Tibial nerve (tissue), 4 donors: ENCODE results near the gene OR10H1. TPM values are rescaled to one million over a fixed set of nuclear protein-coding genes. Genes with fewer than 3 reads are reported as not detected.

ENCODE experiments used
- DNase-seq, 2 donors: peaks; one replicate each; pipeline ENCODE4 v3.0.0-alpha.2; 2019; ENCODE audit warnings: low spot score in 2 of 2
- H3K27ac ChIP-seq, 4 donors: fragments of 200-600 bp; sonication (generic) in 3 of 4; one replicate each; pipeline ENCODE4 v1.5.1; 2017 to 2019; ENCODE audit warnings: mild to moderate bottlenecking in 1 of 4
- H3K27me3 ChIP-seq, 2 donors: fragments of 200-600 bp; sonication (generic) in 1 of 2; one replicate each; pipeline versions ENCODE4 v1.5.1 to v1.6.0; 2017 to 2019
- H3K36me3 ChIP-seq, 3 donors: fragments of 200-600 bp; sonication (generic); one replicate each; pipeline ENCODE4 v1.5.1; 2018 to 2019
- H3K4me1 ChIP-seq, 4 donors: fragments of 200-600 bp; sonication (generic) in 3 of 4; one replicate each; pipeline ENCODE4 v1.5.1; 2017 to 2019
- H3K4me3 ChIP-seq, 4 donors: fragments of 200-600 bp; sonication (generic) in 3 of 4; one replicate each; pipeline ENCODE4 v1.5.1; 2017 to 2019; ENCODE audit warnings: mild to moderate bottlenecking in 1 of 4, moderate library complexity in 1 of 4
- H3K9me3 ChIP-seq, 4 donors: fragments of 200-600 bp; sonication (generic) in 3 of 4; one replicate each; pipeline ENCODE4 v1.5.1; 2017 to 2019
- EP300 ChIP-seq, 2 donors: sonication (generic); formaldehyde crosslinking; IDR thresholded peaks; one replicate each; pipeline ENCODE4 v1.6.1; 2017; ENCODE audit warnings: antibody characterized with exemption in 2 of 2, mild to moderate bottlenecking in 1 of 2
- POLR2A ChIP-seq, 2 donors: fragments of 450-650 bp; IDR thresholded peaks; one replicate each; pipeline ENCODE4 v1.6.1; 2017; ENCODE audit warnings: antibody characterized with exemption in 2 of 2, mild to moderate bottlenecking in 2 of 2, moderate library complexity in 2 of 2
- WGBS, 2 donors: methylation state at CpG; one replicate each; pipeline ENCODE4 v1.1.5; 2018; 5-methylcytosine and 5-hydroxymethylcytosine counted together
- total RNA-seq, 4 donors: library from RNA; depleted of rRNA; stranded (reverse); fragments of >200 nt; gene quantifications; one replicate each; pipeline ENCODE4 v1.1.0, GENCODE V29; 2016
- TF ChIP-seq, protein P1 (sequence below), 5 experiments: fragments of 200-600 bp in 3 of 5; fragments of 450-650 bp in 2 of 5; sonication (generic) in 3 of 5; IDR thresholded peaks; one replicate each; pipeline ENCODE4 v1.5.1; 2016 to 2019; ENCODE audit warnings: antibody characterized with exemption in 5 of 5, mild to moderate bottlenecking in 3 of 5, moderate library complexity in 2 of 5

OR10H1 gene
- total RNA-seq, 4 donors from 2014 or later, result not detected

GRCh38 chr19:15782211-15782610 is 33.3 kb downstream of the OR10H1 start:
- no peaks in the 10 kb centered on the region for H3K27me3 ChIP-seq
- H3K36me3 ChIP-seq, result no peaks in the 10 kb centered on the region
- H3K27ac ChIP-seq, result no peak overlapping the region
- DNase-seq, result no peak
- TF ChIP-seq, protein P1, sequence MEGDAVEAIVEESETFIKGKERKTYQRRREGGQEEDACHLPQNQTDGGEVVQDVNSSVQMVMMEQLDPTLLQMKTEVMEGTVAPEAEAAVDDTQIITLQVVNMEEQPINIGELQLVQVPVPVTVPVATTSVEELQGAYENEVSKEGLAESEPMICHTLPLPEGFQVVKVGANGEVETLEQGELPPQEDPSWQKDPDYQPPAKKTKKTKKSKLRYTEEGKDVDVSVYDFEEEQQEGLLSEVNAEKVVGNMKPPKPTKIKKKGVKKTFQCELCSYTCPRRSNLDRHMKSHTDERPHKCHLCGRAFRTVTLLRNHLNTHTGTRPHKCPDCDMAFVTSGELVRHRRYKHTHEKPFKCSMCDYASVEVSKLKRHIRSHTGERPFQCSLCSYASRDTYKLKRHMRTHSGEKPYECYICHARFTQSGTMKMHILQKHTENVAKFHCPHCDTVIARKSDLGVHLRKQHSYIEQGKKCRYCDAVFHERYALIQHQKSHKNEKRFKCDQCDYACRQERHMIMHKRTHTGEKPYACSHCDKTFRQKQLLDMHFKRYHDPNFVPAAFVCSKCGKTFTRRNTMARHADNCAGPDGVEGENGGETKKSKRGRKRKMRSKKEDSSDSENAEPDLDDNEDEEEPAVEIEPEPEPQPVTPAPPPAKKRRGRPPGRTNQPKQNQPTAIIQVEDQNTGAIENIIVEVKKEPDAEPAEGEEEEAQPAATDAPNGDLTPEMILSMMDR (IDR thresholded peaks at IDR 0.05), result no peak
- TF ChIP-seq EP300 (IDR thresholded peaks at IDR 0.05) (no peak), POLR2A (IDR thresholded peaks at IDR 0.05) (no peak)
- WGBS, 2 donors, result 69 to 75% methylated on average over 3 of the region's 3 CpGs
- H3K4me1 ChIP-seq, result peaks cover 0 to 28% (median 8%) of the 10 kb centered on the region in 4 donors
- no peak overlapping the region for H3K4me3 ChIP-seq
- no peaks in the 10 kb centered on the region for H3K9me3 ChIP-seq

- TF ChIP-seq POLR2A (IDR thresholded peaks at IDR 0.05) (no peak), EP300 (IDR thresholded peaks at IDR 0.05) (no peak)
- WGBS, 2 donors, result 74 to 81% methylated on average over 5 of the region's 5 CpGs
- Histone ChIP-seq H3K27ac (peak overlapping the region in 2 of 4 donors; percentile 89 to 90), H3K4me1 (peaks cover 0 to 33% (median 8%) of the 10 kb centered on the region in 4 donors), H3K36me3 (no peaks in the 10 kb centered on the region), H3K4me3 (no peak overlapping the region), H3K27me3 (no peaks in the 10 kb centered on the region), H3K9me3 (no peaks in the 10 kb centered on the region)
- no peak for DNase-seq
Observed at GRCh38 chr19:15781661-15782060, 33.8 kb downstream of the OR10H1 start.

- WGBS, 2 donors, result 83 to 85% methylated on average over 7 of the region's 7 CpGs
- no peak for TF ChIP-seq POLR2A (IDR thresholded peaks at IDR 0.05)
- TF ChIP-seq, protein P1 (IDR thresholded peaks at IDR 0.05), result no peak
- no peak for TF ChIP-seq EP300 (IDR thresholded peaks at IDR 0.05)
- DNase-seq, result peak in 1 of 2 donors; percentile 16
Observed at GRCh38 chr19:15780610-15781418, 34.6 kb downstream of the OR10H1 start.

DNA sequence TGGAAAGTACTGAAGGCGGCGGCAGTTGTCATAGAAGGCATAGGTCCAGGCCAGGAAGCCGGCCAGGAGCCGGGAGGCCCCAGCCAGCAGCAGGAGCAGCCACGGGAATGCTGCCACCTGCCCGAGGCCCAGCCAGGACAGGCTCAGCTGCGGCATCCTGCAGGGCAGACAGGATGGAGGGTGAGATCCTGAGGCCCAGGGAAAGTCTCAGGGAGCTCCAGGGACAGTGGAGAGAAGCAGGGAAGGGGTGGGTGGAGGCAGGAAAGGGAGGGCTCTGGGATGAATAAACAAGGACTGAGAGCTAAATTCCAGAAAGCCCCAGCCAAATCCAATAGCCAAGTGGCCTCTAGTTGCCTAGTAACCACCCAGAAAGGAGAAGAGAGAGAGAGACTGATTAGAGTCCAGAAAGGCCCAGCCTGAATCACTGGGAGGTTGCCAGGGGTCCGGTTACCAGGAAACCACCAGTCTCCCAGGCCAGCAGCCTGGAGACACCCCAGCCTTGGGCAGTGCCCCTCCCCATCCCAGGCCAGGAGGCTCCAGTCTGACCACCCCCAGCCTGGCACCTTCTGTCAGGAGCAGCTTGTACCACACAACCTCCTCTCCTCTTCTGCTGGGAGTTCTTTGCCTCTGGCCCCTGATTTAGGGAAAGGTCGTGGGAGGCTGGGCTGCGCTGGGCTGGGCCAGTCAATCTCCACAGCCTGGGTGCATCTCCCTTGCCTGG is 35.5 kb downstream of the OR10H1 start:
- Histone ChIP-seq H3K4me1 (peaks cover 0 to 33% (median 8%) of the 10 kb centered on the region in 4 donors), H3K4me3 (peak overlapping the region in 3 of 4 donors; percentile 23 to 36 (median 26))

More at GRCh38 chr19:15780610-15781418, 34.6 kb downstream of the OR10H1 start:
- Histone ChIP-seq H3K27ac (peak overlapping the region; percentile 58 to 90 (median 78)), H3K4me3 (no peak overlapping the region), H3K36me3 (no peaks in the 10 kb centered on the region), H3K27me3 (no peaks in the 10 kb centered on the region), H3K9me3 (no peaks in the 10 kb centered on the region), H3K4me1 (peaks cover 0 to 33% (median 8%) of the 10 kb centered on the region in 4 donors)

More for the DNA sequence above, 35.5 kb downstream of the OR10H1 start:
- H3K36me3 ChIP-seq, result no peaks in the 10 kb centered on the region
- H3K27me3 ChIP-seq, result no peaks in the 10 kb centered on the region
- DNase-seq, result peak; percentile 48 to 65
- 5 to 11% methylated on average over 9 to 10 of the region's 10 CpGs for WGBS, 2 donors
- TF ChIP-seq, protein P1 (IDR thresholded peaks at IDR 0.05), result no peak
- TF ChIP-seq POLR2A (IDR thresholded peaks at IDR 0.05) (peak in 1 of 2 donors; percentile 30), EP300 (IDR thresholded peaks at IDR 0.05) (peak; percentile 45 to 69)
- H3K9me3 ChIP-seq, result no peaks in the 10 kb centered on the region
- peak overlapping the region; percentile 58 to 90 (median 81) for H3K27ac ChIP-seq
